GM20431 (cell line): ENCODE results near the gene HUNK.

Experiments used
- in situ Hi-C: fragments of 300-500 bp; cut with MseI, MboI; formaldehyde crosslinking; loops from one replicate; pipeline ENCODE4 v1.15.0; 2020; ENCODE audit warnings: low sequenced_read_pairs; ENCODE audit not compliant: unreplicated experiment

The HUNK gene

GRCh38 chr21:31913182-31913608, 40.4 kb downstream of the HUNK start:
- in situ Hi-C loops: no loop called here

GRCh38 chr21:31914472-31914871, 41.7 kb downstream of the HUNK start:
- in situ Hi-C loops: no loop called here

- in situ Hi-C loops: no loop called here
Observed at GRCh38 chr21:31915566-31915965, 42.7 kb downstream of the HUNK start.

DNA sequence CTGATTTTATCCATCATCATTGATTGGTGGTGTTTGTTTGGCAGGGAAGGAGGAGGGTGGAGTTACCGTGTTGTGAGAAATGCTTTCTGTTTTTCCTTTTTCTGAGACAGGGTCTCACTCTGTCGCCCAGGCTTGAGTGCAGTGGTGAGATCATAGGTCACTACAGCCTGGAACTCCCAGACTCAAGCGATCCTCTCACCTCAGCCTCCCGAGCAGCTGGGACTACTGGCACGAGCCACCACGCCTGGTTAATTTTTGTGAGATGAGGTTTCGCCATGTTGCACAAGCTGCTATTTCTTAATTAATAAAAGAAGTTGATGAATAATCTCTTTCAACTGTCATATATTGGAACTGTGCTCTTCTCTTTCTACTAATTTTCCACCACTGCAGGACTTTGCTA, 44.3 kb downstream of the HUNK start:
- in situ Hi-C loops: no loop called here

- in situ Hi-C loops: no loop called here
Observed at GRCh38 chr21:31918250-31918775, 45.5 kb downstream of the HUNK start.

- in situ Hi-C loops: no loop called here
Observed at GRCh38 chr21:31920275-31920674, 47.5 kb downstream of the HUNK start.

- in situ Hi-C loops: no loop called here
Observed at GRCh38 chr21:31921079-31921478, 48.3 kb downstream of the HUNK start.

DNA sequence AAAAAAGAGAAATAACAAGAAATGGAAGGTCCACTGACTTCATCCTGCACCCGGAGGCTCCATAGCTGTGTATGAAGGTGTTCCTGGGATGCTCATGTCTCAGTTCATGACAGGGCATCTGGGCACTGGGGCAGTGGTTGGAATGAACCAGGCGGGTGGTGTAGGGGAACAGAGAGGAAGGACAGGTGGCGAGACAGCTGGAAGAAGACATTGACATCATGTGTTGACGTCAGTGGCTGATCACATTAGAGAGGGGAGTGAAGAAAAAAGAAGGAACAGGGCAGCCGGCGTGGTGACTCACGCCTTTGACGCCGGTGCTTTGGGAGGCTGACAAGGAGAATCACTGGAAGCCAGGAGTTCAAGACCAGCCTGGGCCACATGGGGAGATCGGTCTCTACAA, 50.1 kb downstream of the HUNK start:
- in situ Hi-C loops: no loop called here

DNA sequence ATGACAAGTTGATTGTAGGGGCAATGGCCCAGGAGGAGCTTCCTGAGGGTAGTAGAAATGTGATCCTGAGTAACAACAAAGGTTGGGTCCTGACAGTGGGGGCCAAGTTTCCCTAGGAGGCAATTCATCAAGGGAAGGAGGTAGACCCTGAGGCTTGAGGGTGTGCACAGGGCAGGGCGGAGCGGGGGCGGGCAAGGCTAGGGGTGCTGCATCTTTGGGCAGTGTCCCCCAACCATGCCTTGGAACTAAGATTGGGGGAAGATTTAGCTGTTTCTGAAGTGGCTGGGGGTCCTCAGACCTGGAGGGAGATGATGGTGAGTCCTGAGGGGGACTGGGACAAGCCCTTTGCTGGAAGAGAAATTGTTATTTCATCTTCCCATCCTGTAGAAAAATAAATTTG, 50.9 kb downstream of the HUNK start:
- in situ Hi-C loops: no loop called here

DNA sequence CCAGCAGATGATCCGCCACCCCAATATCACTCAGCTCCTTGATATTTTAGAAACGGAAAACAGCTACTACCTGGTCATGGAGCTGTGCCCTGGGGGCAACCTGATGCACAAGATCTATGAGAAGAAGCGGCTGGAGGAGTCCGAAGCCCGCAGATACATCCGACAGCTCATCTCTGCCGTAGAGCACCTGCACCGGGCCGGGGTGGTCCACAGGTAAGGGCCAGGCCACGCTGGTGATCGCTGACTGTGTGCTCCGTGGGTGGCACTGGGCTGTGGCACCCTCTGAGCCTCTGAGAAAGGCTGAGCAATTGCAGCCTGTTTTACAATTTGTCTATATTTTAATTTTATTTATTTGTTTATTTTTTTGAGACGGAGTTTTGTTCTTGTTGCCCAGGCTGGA, 51.7 kb downstream of the HUNK start:
- in situ Hi-C loops: no loop called here

DNA sequence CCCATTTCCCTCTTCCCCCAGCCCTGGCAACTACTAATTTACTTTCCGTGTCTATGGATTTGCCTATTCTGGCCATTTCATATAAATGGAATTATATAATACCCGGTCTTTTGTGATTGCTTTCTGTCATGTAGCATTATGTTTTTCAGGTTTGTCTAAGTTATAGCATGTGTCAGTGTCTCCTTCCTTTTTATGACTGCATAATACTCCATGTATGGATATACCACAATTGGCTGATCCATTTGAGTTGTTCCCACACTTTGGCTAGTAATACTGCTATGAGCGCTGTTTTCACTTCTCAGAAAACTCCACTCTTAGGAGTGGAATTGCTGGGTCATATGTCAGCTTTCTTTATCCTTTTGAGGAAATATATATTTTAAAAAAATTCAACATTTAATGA, 53.7 kb downstream of the HUNK start:
- in situ Hi-C loops: no loop called here

- in situ Hi-C loops: no loop called here
Observed at GRCh38 chr21:31927689-31928353, 55.0 kb downstream of the HUNK start.

- in situ Hi-C loops: no loop called here
Observed at GRCh38 chr21:31928656-31929055, 55.8 kb downstream of the HUNK start.

DNA sequence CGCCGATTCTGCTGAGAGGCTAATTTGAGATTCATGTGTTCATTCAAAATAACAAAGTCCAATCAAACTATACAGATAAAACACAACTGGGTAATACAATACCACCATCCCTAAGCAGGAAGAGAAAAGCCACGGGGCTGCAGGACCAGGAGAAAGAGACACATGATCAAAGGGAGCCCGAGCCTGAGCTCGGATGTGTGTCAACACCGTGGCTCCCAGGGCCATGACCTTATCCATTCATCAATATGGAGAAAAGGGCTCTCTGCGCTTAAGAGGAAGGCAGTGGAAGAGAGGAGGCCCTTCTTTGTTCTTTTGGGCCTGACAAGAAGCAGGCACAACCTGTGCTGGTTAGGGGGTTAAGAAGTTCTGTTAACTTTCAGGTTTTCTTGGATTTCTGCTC, 56.7 kb downstream of the HUNK start:
- in situ Hi-C loops: no loop called here

- in situ Hi-C loops: no loop called here
Observed at GRCh38 chr21:31930001-31930400, 57.2 kb downstream of the HUNK start.

DNA sequence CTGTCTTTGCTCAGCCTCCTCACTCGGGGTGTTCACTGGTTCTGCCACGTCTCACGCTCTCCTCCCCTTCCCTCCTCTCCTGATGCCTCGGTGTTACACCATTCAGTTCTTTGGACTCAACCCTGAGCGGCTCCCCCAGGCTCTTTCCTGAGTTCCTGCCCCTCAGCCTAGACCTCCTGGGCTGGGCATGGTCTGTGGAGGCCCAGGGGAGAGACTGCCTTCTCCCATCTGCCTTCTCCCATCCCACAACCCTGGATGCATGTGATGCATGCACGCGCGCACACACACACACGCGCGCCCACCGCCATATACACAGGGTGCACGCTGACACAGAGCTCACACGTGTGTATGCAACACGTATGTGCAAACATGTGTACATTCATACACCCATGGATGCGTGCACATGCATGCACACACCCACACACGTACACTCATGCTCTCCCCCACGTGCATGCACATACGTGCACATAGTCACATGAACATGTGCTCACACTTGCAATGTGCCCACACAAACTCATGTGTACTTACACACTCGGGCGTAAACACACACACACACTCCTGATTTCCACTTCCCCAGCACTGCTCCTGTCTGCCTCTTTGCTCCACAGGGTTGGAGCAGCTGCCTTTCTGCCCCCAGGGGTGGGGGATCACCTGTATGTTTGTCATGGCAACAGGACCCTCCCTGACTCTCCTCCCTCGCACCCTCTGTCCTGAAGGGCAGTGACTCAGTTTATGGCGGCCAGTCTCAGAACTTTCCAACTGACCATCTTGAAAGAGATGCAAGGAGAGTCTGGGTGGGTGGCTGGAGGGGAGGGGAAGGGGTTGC, 59.0 kb downstream of the HUNK start:
- in situ Hi-C loops: no loop called here

DNA sequence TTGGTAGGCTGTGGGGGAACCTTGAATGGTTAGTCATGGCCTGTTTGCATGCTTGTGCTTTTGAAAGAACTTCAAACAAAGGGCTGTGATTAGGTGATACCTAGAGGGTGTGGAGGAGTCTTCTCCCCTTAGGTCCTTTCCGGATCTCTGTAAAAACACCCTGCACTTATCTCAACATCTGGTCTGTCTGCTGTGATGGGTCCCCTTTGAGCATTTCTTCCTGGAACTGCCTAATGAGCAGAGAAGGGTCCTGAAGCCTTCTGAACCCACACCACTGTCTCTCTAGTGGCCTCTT, 59.6 kb downstream of the HUNK start:
- in situ Hi-C loops: no loop called here

- in situ Hi-C loops: no loop called here
Observed at GRCh38 chr21:31937303-31937702, 64.5 kb downstream of the HUNK start.

- in situ Hi-C loops: no loop called here
Observed at GRCh38 chr21:31938330-31939301, 65.8 kb downstream of the HUNK start.

- in situ Hi-C loops: no loop called here
Observed at GRCh38 chr21:31941694-31942093, 68.9 kb downstream of the HUNK start.

DNA sequence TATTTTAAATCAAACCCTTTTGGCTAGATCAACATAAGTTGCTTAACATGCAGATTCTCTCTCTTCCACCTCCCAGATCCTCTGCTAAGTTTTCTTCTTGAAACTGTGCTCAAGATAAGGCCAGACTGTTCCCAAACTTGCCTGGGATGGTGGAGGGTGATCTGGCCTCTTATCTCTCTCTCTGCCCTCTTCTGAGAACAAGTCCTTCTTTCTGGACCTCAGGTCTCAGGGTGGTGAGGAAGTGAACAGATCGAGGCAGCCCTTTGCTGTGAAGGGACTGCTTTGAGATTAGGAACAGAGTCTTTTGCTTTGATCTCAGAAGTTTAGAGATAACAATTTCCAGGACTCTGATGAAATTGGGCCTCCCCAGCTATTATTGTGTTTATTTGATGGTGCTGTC, 70.7 kb downstream of the HUNK start:
- in situ Hi-C loops: no loop called here
